HEK293T (cell line): ENCODE data around the gene POLR3G.

Source experiments
- CTCF ChIA-PET: fragments of 350-600 bp; formaldehyde crosslinking; extraction: SDS; loops from one replicate; lab custom pipeline; 2021; ENCODE audit warnings: antibody characterized with exemption, inconsistent platforms; lab: Yijun Ruan, JAX
- POLR2A ChIA-PET: fragments of 350-600 bp; formaldehyde crosslinking; extraction: SDS; loops from one replicate; lab custom pipeline; 2020; ENCODE audit warnings: antibody characterized with exemption, inconsistent platforms; lab: Yijun Ruan, JAX
- DNase-seq: peaks from one replicate; pipeline ENCODE4 v3.0.0; 2012; ENCODE audit warnings: mixed read lengths; ENCODE audit errors: extremely low spot score
- ARNT ChIP-seq: fragments of 450-650 bp; IDR thresholded peaks from 2 replicates; pipeline ENCODE4 v1.6.1; 2017; ENCODE audit warnings: mild to moderate bottlenecking
- BHLHE40 ChIP-seq: fragments of 450-650 bp; IDR thresholded peaks from 2 replicates; pipeline ENCODE4 v1.6.1; 2016; ENCODE audit warnings: mild to moderate bottlenecking, moderate library complexity, borderline replicate concordance
- CTBP1 ChIP-seq: fragments of 450-650 bp; IDR thresholded peaks from 2 replicates; pipeline ENCODE4 v1.6.1; 2016; ENCODE audit warnings: borderline replicate concordance
- ELF4 ChIP-seq: fragments of 450-650 bp; IDR thresholded peaks from 2 replicates; pipeline ENCODE4 v1.6.1; 2017; ENCODE audit warnings: antibody characterized with exemption
- FOXA1 ChIP-seq: fragments of 450-650 bp; IDR thresholded peaks from 2 replicates; pipeline ENCODE4 v1.6.1; 2016; ENCODE audit warnings: mild to moderate bottlenecking
- FOXK2 ChIP-seq: fragments of 450-650 bp; IDR thresholded peaks from 2 replicates; pipeline ENCODE4 v1.6.1; 2016; ENCODE audit warnings: mild to moderate bottlenecking
- FOXM1 ChIP-seq: fragments of 450-650 bp; IDR thresholded peaks from 2 replicates; pipeline ENCODE4 v1.6.1; 2017; ENCODE audit warnings: mild to moderate bottlenecking, borderline replicate concordance
- HDGF ChIP-seq: fragments of 450-650 bp; IDR thresholded peaks from 2 replicates; pipeline ENCODE4 v1.6.1; 2017; ENCODE audit warnings: antibody characterized with exemption, borderline replicate concordance
- L3MBTL2 ChIP-seq: fragments of 450-650 bp; conservative IDR thresholded peaks from 2 replicates; pipeline ENCODE4 v1.6.1; 2016; ENCODE audit warnings: mild to moderate bottlenecking
- LEF1 ChIP-seq: fragments of 450-650 bp; IDR thresholded peaks from 2 replicates; pipeline ENCODE4 v1.6.1; 2017; ENCODE audit warnings: mild to moderate bottlenecking, borderline replicate concordance
- NFRKB ChIP-seq: fragments of 450-650 bp; IDR thresholded peaks from 2 replicates; pipeline ENCODE4 v1.6.1; 2016; ENCODE audit warnings: mild to moderate bottlenecking, moderate library complexity
- PKNOX1 ChIP-seq: fragments of 450-650 bp; IDR thresholded peaks from 2 replicates; pipeline ENCODE4 v1.6.1; 2016
- SP1 ChIP-seq: fragments of 450-650 bp; IDR thresholded peaks from 2 replicates; pipeline ENCODE4 v1.6.1; 2017
- SUZ12 ChIP-seq: fragments of 450-650 bp; IDR thresholded peaks from 2 replicates; pipeline ENCODE4 v1.6.1; 2016; ENCODE audit warnings: mild to moderate bottlenecking
- TARDBP ChIP-seq: fragments of 450-650 bp; IDR thresholded peaks from 2 replicates; pipeline ENCODE4 v1.6.1; 2016
- ZNF384 ChIP-seq: fragments of 450-650 bp; IDR thresholded peaks from 2 replicates; pipeline ENCODE4 v1.6.1; 2016

Gene POLR3G

GRCh38 chr5:90545511-90545910, 70.8 kb downstream of the POLR3G start:
- ChIA-PET POLR2A (interaction anchor here (1.3 to 3.7 kb wide), 2 partner anchors 71 to 136 kb away, joined by 5 to 29 read pairs; partner anchors contain the start of genes CETN3, MBLAC2 and POLR3G), CTCF (no interaction called here)
- DNase-seq = no peak
- TF ChIP-seq HDGF = no peak
- no peak for TF ChIP-seq CTBP1
- no peak for TF ChIP-seq ARNT
- TF ChIP-seq ELF4 = no peak
- no peak for TF ChIP-seq SUZ12
- no peak for TF ChIP-seq L3MBTL2
- TF ChIP-seq ZNF384 = no peak
- no peak for TF ChIP-seq FOXM1
- TF ChIP-seq BHLHE40 = no peak

GRCh38 chr5:90546216-90546837, 71.7 kb downstream of the POLR3G start:
- CTCF ChIA-PET = interaction anchor here (0.7 to 0.9 kb wide), 2 partner anchors 16 to 119 kb away, joined by 3 read pairs; no protein-coding TSS in a partner anchor
- no peak for TF ChIP-seq L3MBTL2
- TF ChIP-seq FOXK2 = no peak
- no peak for TF ChIP-seq TARDBP
- TF ChIP-seq NFRKB = no peak
- TF ChIP-seq FOXA1 = no peak
- no peak for TF ChIP-seq LEF1
- no peak for TF ChIP-seq ZNF384
- no peak for TF ChIP-seq ELF4
- DNase-seq = no peak
- POLR2A ChIA-PET = interaction anchor here (1.8 to 3.7 kb wide), 3 partner anchors 11 to 136 kb away, joined by 6 to 29 read pairs (median 7); partner anchors contain the start of genes ADGRV1 and CETN3

- TF ChIP-seq FOXA1 (no peak), FOXM1 (no peak)
- DNase-seq = peak; percentile 34
- POLR2A ChIA-PET = interaction anchor here (1.2 to 3.7 kb wide), 5 partner anchors 10 to 137 kb away, joined by 4 to 29 read pairs (median 7); partner anchors contain the start of genes ADGRV1, CETN3, MBLAC2 and POLR3G
- CTCF ChIA-PET = interaction anchor here (0.9 to 1.1 kb wide), 2 partner anchors 15 to 17 kb away, joined by 3 to 4 read pairs; no protein-coding TSS in a partner anchor
These were observed 72.4 kb downstream of the POLR3G start for GRCh38 chr5:90547072-90547536.

GRCh38 chr5:90548069-90548593, 73.5 kb downstream of the POLR3G start:
- CTCF ChIA-PET = interaction anchor here (1.1 kb wide), 1 partner anchor 18 kb away, joined by 4 read pairs; no protein-coding TSS in a partner anchor
- DNase-seq = peak; percentile 55
- peak; percentile 36; the same call in 1 of the 2 replicates for TF ChIP-seq L3MBTL2
- TF ChIP-seq SUZ12 = no peak
- peak; percentile 82 for TF ChIP-seq PKNOX1
- TF ChIP-seq ARNT = no peak
- TF ChIP-seq NFRKB = no peak
- TF ChIP-seq ELF4 = no peak
- POLR2A ChIA-PET = interaction anchor here (1.0 to 3.7 kb wide), 6 partner anchors 9 to 138 kb away, joined by 3 to 29 read pairs (median 6); partner anchors contain the start of genes ADGRV1, CETN3, MBLAC2 and POLR3G

- POLR2A ChIA-PET = interaction anchor here (0.7 to 3.7 kb wide), 4 partner anchors 10 to 433 kb away, joined by 3 to 29 read pairs (median 5); partner anchors contain the start of gene CETN3
- CTCF ChIA-PET = no interaction called here
- no peak for DNase-seq
- TF ChIP-seq FOXA1 = no peak
- no peak for TF ChIP-seq BHLHE40
- no peak for TF ChIP-seq ELF4
- no peak for TF ChIP-seq FOXM1
- TF ChIP-seq FOXK2 = no peak
- no peak for TF ChIP-seq HDGF
- no peak for TF ChIP-seq NFRKB
- TF ChIP-seq SUZ12 = no peak
- TF ChIP-seq ZNF384 = no peak
- TF ChIP-seq L3MBTL2 = no peak
- TF ChIP-seq TARDBP = no peak
- no peak for TF ChIP-seq PKNOX1
- no peak for TF ChIP-seq ARNT
These were observed 74.6 kb downstream of the POLR3G start for GRCh38 chr5:90549223-90549622.

- TF ChIP-seq FOXK2 (no peak), FOXM1 (no peak), TARDBP (no peak), LEF1 (no peak), CTBP1 (no peak), BHLHE40 (no peak), ZNF384 (no peak), HDGF (no peak), ARNT (no peak), SUZ12 (no peak), ELF4 (no peak), NFRKB (no peak), L3MBTL2 (no peak), FOXA1 (no peak), PKNOX1 (no peak), SP1 (no peak)
- POLR2A ChIA-PET = interaction anchor here (1.5 to 1.6 kb wide), 2 partner anchors 9 to 140 kb away, joined by 4 to 5 read pairs; partner anchors contain the start of gene CETN3
- no peak for DNase-seq
- CTCF ChIA-PET = interaction anchor here (0.7 kb wide), 1 partner anchor 54 kb away, joined by 3 read pairs; no protein-coding TSS in a partner anchor
These were observed 75.1 kb downstream of the POLR3G start for GRCh38 chr5:90549729-90550275.
